ENCODE data around the gene KIF1C.
A peak's percentile ranks its signal among the peaks of the same experiment; 100 is the strongest.

Gene KIF1C

GRCh38 chr17:4986403-4986802, 11.3 kb upstream of the KIF1C start:
- no peak for DNase-seq (ENCODE audit: low read depth)
- H3K4me3 ChIP-seq (ENCODE audit: low read depth, low read length) = peak overlapping the region; percentile 86
- in situ Hi-C loops (cut with HindIII; ENCODE audit: low sequenced_read_pairs) = no loop called here
- no peak for TF ChIP-seq CTCF (IDR thresholded peaks at IDR 0.05; ENCODE audit: low read depth, low read length, missing control alignments)

GRCh38 chr17:4986951-4987766, 10.6 kb upstream of the KIF1C start, which contains the start of gene CAMTA2:
Gene CAMTA2 (minus strand): TSS chr17:4987675. CDS start chr17:4986222, 1,453 bp downstream.
- H3K4me3 ChIP-seq (ENCODE audit: low read depth, low read length) = peak within 1 kb of the TSS; percentile 86
- in situ Hi-C loops (cut with HindIII; ENCODE audit: low sequenced_read_pairs) = no loop called here
- peak; percentile 54 for TF ChIP-seq CTCF (IDR thresholded peaks at IDR 0.05; ENCODE audit: low read depth, low read length, missing control alignments)
- no peak for DNase-seq (ENCODE audit: low read depth)

- in situ Hi-C loops (cut with HindIII; ENCODE audit: low sequenced_read_pairs) = no loop called here
- no peak for TF ChIP-seq CTCF (IDR thresholded peaks at IDR 0.05; ENCODE audit: low read depth, low read length, missing control alignments)
- no peak for DNase-seq (ENCODE audit: low read depth)
- peak overlapping the region; percentile 86 for H3K4me3 ChIP-seq (ENCODE audit: low read depth, low read length)
These were observed 9.8 kb upstream of the KIF1C start for GRCh38 chr17:4987767-4988567.

- in situ Hi-C loops (cut with HindIII; ENCODE audit: low sequenced_read_pairs) = no loop called here
- no peak overlapping the region for H3K4me3 ChIP-seq (ENCODE audit: low read depth, low read length)
- no peak for DNase-seq (ENCODE audit: low read depth)
- no peak for TF ChIP-seq CTCF (IDR thresholded peaks at IDR 0.05; ENCODE audit: low read depth, low read length, missing control alignments)
These were observed 3.6 kb upstream of the KIF1C start for GRCh38 chr17:4994081-4994595.

- TF ChIP-seq CTCF (IDR thresholded peaks at IDR 0.05; ENCODE audit: low read depth, low read length, missing control alignments) = no peak
- in situ Hi-C loops (cut with HindIII; ENCODE audit: low sequenced_read_pairs) = no loop called here
- H3K4me3 ChIP-seq (ENCODE audit: low read depth, low read length) = peak overlapping the region; percentile 87
- no peak for DNase-seq (ENCODE audit: low read depth)
These were observed 429 bp downstream of the KIF1C start for GRCh38 chr17:4998027-4998731.

Measured in astrocyte of the cerebellum (primary cell).